H9 (cell line): ENCODE measurements around the gene DNM2. TPM values are rescaled to one million over a fixed set of nuclear protein-coding genes. Genes with fewer than 3 reads are reported as not detected.

Source experiments
- DNase-seq: peaks from one replicate; pipeline ENCODE4 v3.0.0-alpha.2; 2017
- H2AFZ ChIP-seq: one replicate; pipeline ENCODE4 v1.6.1; 2013; ENCODE audit warnings: mild to moderate bottlenecking, low read length, control low read depth, moderate library complexity
- H2AK5ac ChIP-seq: 2 replicates; pipeline ENCODE4 v1.6.1; 2013; ENCODE audit warnings: low read length, control low read depth, mixed read lengths; ENCODE audit not compliant: insufficient read length
- H2BK120ac ChIP-seq: one replicate; pipeline ENCODE4 v1.6.1; 2013; ENCODE audit warnings: low read depth, mild to moderate bottlenecking, low read length, control low read depth, inconsistent platforms; ENCODE audit not compliant: poor library complexity, severe bottlenecking
- H2BK12ac ChIP-seq: 2 replicates; pipeline ENCODE4 v1.6.1; 2013; ENCODE audit warnings: low read length, control low read depth, mixed read lengths, low read depth; ENCODE audit not compliant: insufficient read length
- H2BK15ac ChIP-seq: 2 replicates; pipeline ENCODE4 v1.6.1; 2013; ENCODE audit warnings: low read depth, low read length, control low read depth
- H2BK20ac ChIP-seq: one replicate; pipeline ENCODE4 v1.6.1; 2013; ENCODE audit warnings: low read depth, mild to moderate bottlenecking, low read length, control low read depth, inconsistent platforms; ENCODE audit not compliant: poor library complexity, severe bottlenecking
- H2BK5ac ChIP-seq: 2 replicates; pipeline ENCODE4 v1.6.1; 2013; ENCODE audit warnings: low read length, control low read depth, mixed read lengths; ENCODE audit not compliant: insufficient read length
- H3K14ac ChIP-seq: 2 replicates; pipeline ENCODE4 v1.6.1; 2013; ENCODE audit warnings: low read length, control low read depth; ENCODE audit not compliant: insufficient read depth
- H3K18ac ChIP-seq: 2 replicates; pipeline ENCODE4 v1.6.1; 2013; ENCODE audit warnings: low read depth, mild to moderate bottlenecking, mixed read lengths, low read length, control low read depth; ENCODE audit not compliant: insufficient read length
- H3K23ac ChIP-seq: 2 replicates; pipeline ENCODE4 v1.6.1; 2013; ENCODE audit warnings: low read length, control low read depth, mixed read lengths, low read depth; ENCODE audit not compliant: insufficient read length
- H3K23me2 ChIP-seq: 2 replicates; pipeline ENCODE4 v1.6.1; 2013; ENCODE audit warnings: low read depth, mild to moderate bottlenecking, mixed read lengths, low read length, control low read depth; ENCODE audit not compliant: insufficient read length, poor library complexity, severe bottlenecking
- H3K27ac ChIP-seq: 2 replicates; pipeline ENCODE4 v1.5.1; 2013; ENCODE audit warnings: low read length, control low read depth, mixed read lengths, low read depth; ENCODE audit not compliant: insufficient read length
- H3K27me3 ChIP-seq: 2 replicates; pipeline ENCODE4 v1.6.1; 2013; ENCODE audit warnings: low read length, control low read depth, inconsistent platforms; ENCODE audit not compliant: insufficient read depth
- H3K4ac ChIP-seq: 2 replicates; pipeline ENCODE4 v1.6.1; 2013; ENCODE audit warnings: low read depth, mild to moderate bottlenecking, control low read depth, inconsistent platforms, low read length, moderate library complexity
- H3K4me1 ChIP-seq: 2 replicates; pipeline ENCODE4 v1.6.1; 2013; ENCODE audit warnings: low read length, control low read depth, inconsistent platforms; ENCODE audit not compliant: insufficient read depth
- H3K4me2 ChIP-seq: 2 replicates; pipeline ENCODE4 v1.6.1; 2013; ENCODE audit warnings: low read length, control low read depth, mixed read lengths; ENCODE audit not compliant: insufficient read length, insufficient read depth
- H3K56ac ChIP-seq: 2 replicates; pipeline ENCODE4 v1.6.1; 2013; ENCODE audit warnings: low read depth, mild to moderate bottlenecking, mixed read lengths, low read length, control low read depth; ENCODE audit not compliant: insufficient read length
- H3K79me1 ChIP-seq: 2 replicates; pipeline ENCODE4 v1.6.1; 2013; ENCODE audit warnings: low read depth, mild to moderate bottlenecking, moderate library complexity, low read length, control low read depth, inconsistent platforms; ENCODE audit not compliant: insufficient read depth, poor library complexity, severe bottlenecking
- H3K79me2 ChIP-seq: 2 replicates; pipeline ENCODE4 v1.6.1; 2013; ENCODE audit warnings: low read length, control low read depth, inconsistent platforms; ENCODE audit not compliant: insufficient read depth
- H3K9ac ChIP-seq: 2 replicates; pipeline ENCODE4 v1.6.1; 2013; ENCODE audit warnings: low read length, control low read depth, mixed read lengths; ENCODE audit not compliant: insufficient read length; ENCODE audit errors: extremely low read depth
- H3K9me3 ChIP-seq: one replicate; pipeline ENCODE4 v1.6.1; 2013; ENCODE audit warnings: low read depth, low read length, inconsistent platforms; ENCODE audit not compliant: control insufficient read depth
- H3T11ph ChIP-seq: one replicate; pipeline ENCODE4 v1.6.1; 2013; ENCODE audit warnings: mild to moderate bottlenecking, low read length, control low read depth, inconsistent platforms
- H4K20me1 ChIP-seq: one replicate; pipeline ENCODE4 v1.6.1; 2013; ENCODE audit not compliant: control insufficient read depth, insufficient read length, insufficient read depth
- H4K5ac ChIP-seq: 2 replicates; pipeline ENCODE4 v1.6.1; 2013; ENCODE audit warnings: low read depth, mild to moderate bottlenecking, mixed read lengths, low read length, control low read depth; ENCODE audit not compliant: insufficient read length
- H4K8ac ChIP-seq: replicated peaks from 2 replicates; pipeline ENCODE4 v1.6.1; 2013; ENCODE audit warnings: low read length, control low read depth, mixed read lengths, low read depth; ENCODE audit not compliant: insufficient read length
- H4K91ac ChIP-seq: 2 replicates; pipeline ENCODE4 v1.6.1; 2013; ENCODE audit warnings: low read depth, mild to moderate bottlenecking, moderate library complexity, mixed read lengths, low read length, control low read depth; ENCODE audit not compliant: insufficient read length
- H3K27ac Mint-ChIP-seq, 3 experiments: 2 replicates in 2 of 3; 3 replicates in 1 of 3; pipeline ENCODE4 v1.8.0; 2020 to 2021; ENCODE audit warnings: mixed read lengths in 3 of 3, mild to moderate bottlenecking in 1 of 3, moderate library complexity in 1 of 3
- H3K27me3 Mint-ChIP-seq: 2 replicates; pipeline ENCODE4 v1.8.0; 2021; ENCODE audit warnings: low read depth, mild to moderate bottlenecking, moderate library complexity, mixed read lengths
- H3K36me3 Mint-ChIP-seq, 3 experiments: 2 replicates in 2 of 3; 3 replicates in 1 of 3; pipeline ENCODE4 v1.8.0; 2020 to 2021; ENCODE audit warnings: low read depth in 3 of 3, mixed read lengths in 3 of 3; ENCODE audit not compliant: insufficient read depth in 1 of 3
- H3K4me1 Mint-ChIP-seq, 2 experiments: 2 replicates each; pipeline ENCODE4 v1.8.0; 2020; ENCODE audit warnings: mixed read lengths in 2 of 2
- H3K4me3 Mint-ChIP-seq, 2 experiments: 2 replicates in 1 of 2; 3 replicates in 1 of 2; pipeline ENCODE4 v1.8.0; 2020 to 2021; ENCODE audit warnings: mild to moderate bottlenecking in 2 of 2, mixed read lengths in 2 of 2, moderate library complexity in 1 of 2
- H3K9me3 Mint-ChIP-seq, 2 experiments: 2 replicates in 1 of 2; 3 replicates in 1 of 2; pipeline ENCODE4 v1.8.0; 2020; ENCODE audit warnings: mild to moderate bottlenecking in 2 of 2, mixed read lengths in 2 of 2, moderate library complexity in 1 of 2
- CTCF ChIP-seq: fragments of 200-600 bp; sonication (generic); conservative IDR thresholded peaks from 3 replicates; pipeline ENCODE4 v1.8.0; 2021; ENCODE audit warnings: antibody characterized with exemption, mild to moderate bottlenecking
- WGBS: extraction: QIAGEN DNeasy Blood & Tissue Kit; methylation state at CpG from one replicate; pipeline ENCODE4 v1.1.7; 2013; ENCODE audit warnings: missing lambda C conversion rate, low lambda C conversion rate, mixed read lengths; ENCODE audit not compliant: insufficient read length; ENCODE audit errors: extremely low coverage; 5-methylcytosine and 5-hydroxymethylcytosine counted together
- total RNA-seq: library from RNA; stranded (reverse); gene quantifications from 2 replicates; pipeline ENCODE4 v1.2.1, GENCODE V29; 2021

The DNM2 gene
- total RNA-seq, 1 experiment from 2014 or later = 152 TPM

- no peaks in the 10 kb centered on the region for H3K27me3 ChIP-seq
- no peaks in the 10 kb centered on the region for H4K20me1 ChIP-seq
These were observed 17.9 kb downstream of the DNM2 start for GRCh38 chr19:10735741-10736140.

More at GRCh38 chr19:10735741-10736140, 17.9 kb downstream of the DNM2 start:
- H3K23ac ChIP-seq = no peak overlapping the region
- H3K4ac ChIP-seq = no peak overlapping the region
- peaks cover 5% of the 10 kb centered on the region for H3K79me1 ChIP-seq
- H3K4me2 ChIP-seq = no peak overlapping the region
- Mint-ChIP-seq H3K27ac (peak overlapping the region in 1 of 3 experiments; percentile 27; a peak in 1 of 7 replicates), H3K27me3 (no peaks in the 10 kb centered on the region), H3K4me3 (no peak overlapping the region), H3K9me3 (peaks cover 3 to 7% of the 10 kb centered on the region in 2 experiments; a peak in 3 of 5 replicates), H3K4me1 (peaks cover 4 to 11% of the 10 kb centered on the region in 2 experiments), H3K36me3 (peaks cover 6 to 14% (median 7%) of the 10 kb centered on the region in 3 experiments; a peak in 6 of 7 replicates)
- no peaks in the 10 kb centered on the region for H3K23me2 ChIP-seq
- no peaks in the 10 kb centered on the region for H3K4me1 ChIP-seq
- no peak overlapping the region for H3K14ac ChIP-seq
- peaks cover 2% of the 10 kb centered on the region; the same call in 1 of the 2 replicates for H3K79me2 ChIP-seq
- H3K56ac ChIP-seq = no peak overlapping the region
- H2AK5ac ChIP-seq = no peak overlapping the region
- H3T11ph ChIP-seq = no peak overlapping the region
- H2AFZ ChIP-seq = no peak overlapping the region
- H3K9me3 ChIP-seq = no peaks in the 10 kb centered on the region
- DNase-seq = no peak
- TF ChIP-seq CTCF = no peak
- no peak overlapping the region for H3K27ac ChIP-seq
- no peak overlapping the region for H3K9ac ChIP-seq
- no peak overlapping the region for H2BK5ac ChIP-seq
- WGBS = no CpG with 5 or more reads among the region's 5 CpGs
- H4K8ac ChIP-seq = no peak overlapping the region
- no peak overlapping the region for H2BK12ac ChIP-seq
- no peak overlapping the region for H2BK15ac ChIP-seq
- no peak overlapping the region for H2BK120ac ChIP-seq
- H4K5ac ChIP-seq = no peak overlapping the region
- H4K91ac ChIP-seq = no peak overlapping the region
- H3K18ac ChIP-seq = no peak overlapping the region
- no peak overlapping the region for H2BK20ac ChIP-seq
